Neural progenitor cell (in vitro differentiated cells): ENCODE results near the gene PSMA7. TPM values are rescaled to one million over a fixed set of nuclear protein-coding genes. Genes with fewer than 3 reads are reported as not detected.

Experiments used
- DNase-seq: peaks from one replicate; pipeline ENCODE4 v3.0.0-alpha.2; 2016; ENCODE audit warnings: low spot score
- H2AFZ ChIP-seq: fragments of 200-600 bp; sonication (generic); replicated peaks from 2 replicates; pipeline ENCODE4 v1.6.1; 2016; ENCODE audit warnings: antibody characterized with exemption
- H3F3A ChIP-seq: fragments of 200-600 bp; sonication (generic); 2 replicates; pipeline ENCODE4 v1.6.1; 2016; ENCODE audit warnings: antibody characterized with exemption, low read depth
- H3K27ac ChIP-seq: fragments of 200-600 bp; sonication (generic); 2 replicates; pipeline ENCODE4 v1.5.1; 2016; ENCODE audit warnings: mild to moderate bottlenecking
- H3K27me3 ChIP-seq: fragments of 200-600 bp; sonication (generic); 2 replicates; pipeline ENCODE4 v1.6.1; 2016; ENCODE audit warnings: mild to moderate bottlenecking, moderate library complexity
- H3K36me3 ChIP-seq: fragments of 200-600 bp; sonication (generic); 2 replicates; pipeline ENCODE4 v1.5.1; 2016
- H3K4me1 ChIP-seq: fragments of 200-600 bp; sonication (generic); 2 replicates; pipeline ENCODE4 v1.6.1; 2016; ENCODE audit warnings: mixed run types
- H3K4me2 ChIP-seq: fragments of 200-600 bp; sonication (generic); 2 replicates; pipeline ENCODE4 v1.6.1; 2016
- H3K4me3 ChIP-seq: fragments of 200-600 bp; sonication (generic); 2 replicates; pipeline ENCODE4 v1.5.1; 2016
- H3K79me2 ChIP-seq: fragments of 200-600 bp; sonication (generic); 2 replicates; pipeline ENCODE4 v1.6.1; 2016; ENCODE audit warnings: low read depth
- H3K9ac ChIP-seq: fragments of 200-600 bp; sonication (generic); 2 replicates; pipeline ENCODE4 v1.6.1; 2016
- H3K9me3 ChIP-seq: fragments of 200-600 bp; sonication (generic); 2 replicates; pipeline ENCODE4 v1.5.1; 2016; ENCODE audit warnings: low read depth
- H4K20me1 ChIP-seq: fragments of 200-600 bp; sonication (generic); 2 replicates; pipeline ENCODE4 v1.6.1; 2016; ENCODE audit warnings: low read depth
- H3K27ac Mint-ChIP-seq: 3 replicates; pipeline ENCODE4 v1.8.0; 2021; ENCODE audit warnings: mixed read lengths
- H3K27me3 Mint-ChIP-seq: 2 replicates; pipeline ENCODE4 v1.8.0; 2022; ENCODE audit warnings: low read depth, mild to moderate bottlenecking, inconsistent platforms, moderate library complexity, mixed read lengths; ENCODE audit not compliant: insufficient read depth
- H3K36me3 Mint-ChIP-seq: 3 replicates; pipeline ENCODE4 v1.8.0; 2021; ENCODE audit warnings: mixed read lengths
- H3K4me1 Mint-ChIP-seq: 3 replicates; pipeline ENCODE4 v1.8.0; 2021; ENCODE audit warnings: mixed read lengths
- H3K4me3 Mint-ChIP-seq: 3 replicates; pipeline ENCODE4 v1.8.0; 2021; ENCODE audit warnings: mild to moderate bottlenecking, moderate library complexity, mixed read lengths
- H3K9me3 Mint-ChIP-seq: 3 replicates; pipeline ENCODE4 v1.8.0; 2020; ENCODE audit warnings: mixed read lengths
- CTCF ChIP-seq: fragments of 200-600 bp; sonication (generic); IDR thresholded peaks from 2 replicates; pipeline ENCODE4 v1.5.1; 2017; ENCODE audit warnings: antibody characterized with exemption, mild to moderate bottlenecking
- EZH2 ChIP-seq: fragments of 200-600 bp; sonication (generic); IDR thresholded peaks from 2 replicates; pipeline ENCODE4 v1.6.1; 2017; ENCODE audit warnings: antibody characterized with exemption, mild to moderate bottlenecking, moderate library complexity
- EZH2phosphoT487 ChIP-seq: fragments of 200-600 bp; sonication (generic); IDR thresholded peaks from 2 replicates; pipeline ENCODE4 v1.6.1; 2017; ENCODE audit warnings: antibody characterized with exemption
- total RNA-seq: library from RNA; depleted of rRNA; stranded (reverse); fragments of >200 nt; gene quantifications from 2 replicates; pipeline ENCODE4 v1.2.3, GENCODE V29; 2015; ENCODE audit warnings: low replicate concordance

Gene PSMA7
- total RNA-seq, 1 donor from 2014 or later: 237 TPM

- H3K79me2 ChIP-seq: peaks cover 50% of the 10 kb centered on the region
- no peak overlapping the region for H3K4me3 ChIP-seq
- Mint-ChIP-seq H3K4me3 (no peak overlapping the region), H3K9me3 (no peaks in the 10 kb centered on the region), H3K4me1 (no peaks in the 10 kb centered on the region), H3K36me3 (peaks cover 50% of the 10 kb centered on the region), H3K27me3 (peaks cover 16% of the 10 kb centered on the region), H3K27ac (no peak overlapping the region)
- H3K4me1 ChIP-seq: no peaks in the 10 kb centered on the region
- H3K27me3 ChIP-seq: no peaks in the 10 kb centered on the region
- peaks cover 8% of the 10 kb centered on the region for H3K36me3 ChIP-seq
- peaks cover 93% of the 10 kb centered on the region for H4K20me1 ChIP-seq
- H3K9me3 ChIP-seq: no peaks in the 10 kb centered on the region
- no peak overlapping the region for H3K4me2 ChIP-seq
- TF ChIP-seq EZH2phosphoT487 (no peak), CTCF (no peak), EZH2 (no peak)
- no peak overlapping the region for H3K27ac ChIP-seq
- no peak overlapping the region for H2AFZ ChIP-seq
- DNase-seq: no peak
- no peak overlapping the region for H3K9ac ChIP-seq
- peaks cover 13% of the 10 kb centered on the region for H3F3A ChIP-seq
Observed at GRCh38 chr20:62129731-62130531, 13.3 kb downstream of the PSMA7 start.

GRCh38 chr20:62128502-62128901, 14.7 kb downstream of the PSMA7 start:
- H3K27me3 ChIP-seq: no peaks in the 10 kb centered on the region
- TF ChIP-seq CTCF (no peak), EZH2 (no peak), EZH2phosphoT487 (no peak)
- no peak for DNase-seq
- H3K4me1 ChIP-seq: peaks cover 10% of the 10 kb centered on the region
- no peak overlapping the region for H3K27ac ChIP-seq
- peaks cover 8% of the 10 kb centered on the region for H3K36me3 ChIP-seq
- no peaks in the 10 kb centered on the region for H3K9me3 ChIP-seq
- peaks cover 65% of the 10 kb centered on the region for H3K79me2 ChIP-seq
- no peak overlapping the region for H2AFZ ChIP-seq
- peaks cover 11% of the 10 kb centered on the region for H3K4me1 Mint-ChIP-seq
- peaks cover 54% of the 10 kb centered on the region for H3K36me3 Mint-ChIP-seq
- H3K27me3 Mint-ChIP-seq: peaks cover 18% of the 10 kb centered on the region
- H3K4me3 ChIP-seq: no peak overlapping the region
- H3K4me3 Mint-ChIP-seq: no peak overlapping the region
- H3F3A ChIP-seq: peaks cover 9% of the 10 kb centered on the region
- no peaks in the 10 kb centered on the region for H3K9me3 Mint-ChIP-seq
- H4K20me1 ChIP-seq: peaks cover 93% of the 10 kb centered on the region
- H3K4me2 ChIP-seq: no peak overlapping the region
- H3K9ac ChIP-seq: no peak overlapping the region
- H3K27ac Mint-ChIP-seq: no peak overlapping the region

- no peak overlapping the region for H3K27ac Mint-ChIP-seq
- peaks cover 9% of the 10 kb centered on the region for H3F3A ChIP-seq
- no peak for DNase-seq
- H3K36me3 Mint-ChIP-seq: peaks cover 54% of the 10 kb centered on the region
- H3K9ac ChIP-seq: no peak overlapping the region
- no peak overlapping the region for H3K4me3 ChIP-seq
- no peak overlapping the region for H3K27ac ChIP-seq
- TF ChIP-seq EZH2phosphoT487 (no peak), CTCF (no peak), EZH2 (no peak)
- peaks cover 93% of the 10 kb centered on the region for H4K20me1 ChIP-seq
- peaks cover 72% of the 10 kb centered on the region for H3K79me2 ChIP-seq
- H3K27me3 ChIP-seq: no peaks in the 10 kb centered on the region
- H3K4me2 ChIP-seq: no peak overlapping the region
- no peak overlapping the region for H2AFZ ChIP-seq
- H3K4me1 Mint-ChIP-seq: peaks cover 13% of the 10 kb centered on the region
- H3K4me3 Mint-ChIP-seq: no peak overlapping the region
- H3K27me3 Mint-ChIP-seq: peaks cover 18% of the 10 kb centered on the region
- H3K36me3 ChIP-seq: peaks cover 8% of the 10 kb centered on the region
- H3K9me3 Mint-ChIP-seq: no peaks in the 10 kb centered on the region
- H3K4me1 ChIP-seq: peaks cover 10% of the 10 kb centered on the region
- no peaks in the 10 kb centered on the region for H3K9me3 ChIP-seq
Observed at GRCh38 chr20:62127799-62128198, 15.4 kb downstream of the PSMA7 start.
